ENCODE measurements around the gene ALK.

Gene ALK

GRCh38 chr2:29603341-29603740 is 318.0 kb downstream of the ALK start:
- no peak for DNase-seq

- no peak for DNase-seq
These were observed 319.5 kb downstream of the ALK start for GRCh38 chr2:29601872-29602271.

DNA sequence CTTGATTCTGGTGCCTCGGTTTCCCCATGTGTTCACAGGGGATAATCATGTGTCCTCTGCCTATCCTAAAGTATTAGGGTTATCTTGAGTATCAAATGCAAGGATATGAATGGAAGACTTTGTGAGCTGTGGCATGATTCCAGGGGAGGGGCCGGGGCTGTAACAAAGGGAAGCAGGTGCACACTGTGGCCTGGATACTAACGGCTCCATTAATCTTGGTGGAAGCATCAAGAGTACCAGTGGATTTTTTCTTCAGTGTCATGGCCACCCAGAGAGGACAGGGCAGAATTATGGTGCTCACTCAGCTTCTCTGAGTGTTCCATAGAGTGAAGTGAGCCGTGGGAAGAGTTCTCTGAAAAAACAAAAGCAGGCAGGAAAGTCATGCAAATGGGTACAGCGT is 320.1 kb downstream of the ALK start:
- DNase-seq: no peak

DNA sequence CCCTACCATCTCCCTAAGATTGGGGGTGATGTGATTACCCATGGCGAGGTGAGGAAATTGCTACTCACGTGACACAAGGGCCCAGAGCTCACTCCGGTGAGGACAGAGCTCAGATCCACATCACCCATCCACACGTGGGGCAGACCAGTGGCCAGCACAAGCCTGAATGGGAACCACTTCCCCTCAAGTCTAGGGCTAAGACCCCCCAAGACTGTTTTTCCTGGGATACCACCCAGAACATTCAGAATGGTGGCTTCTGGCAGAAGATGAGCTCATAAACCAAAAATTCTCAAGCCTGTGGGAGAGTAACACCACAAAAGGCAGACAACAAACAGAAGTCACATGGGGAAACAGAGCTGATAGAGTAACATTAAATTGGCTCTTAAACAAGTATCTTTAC is 321.4 kb downstream of the ALK start:
- no peak for DNase-seq

GRCh38 chr2:29598978-29599377 is 322.4 kb downstream of the ALK start:
- DNase-seq: no peak

DNA sequence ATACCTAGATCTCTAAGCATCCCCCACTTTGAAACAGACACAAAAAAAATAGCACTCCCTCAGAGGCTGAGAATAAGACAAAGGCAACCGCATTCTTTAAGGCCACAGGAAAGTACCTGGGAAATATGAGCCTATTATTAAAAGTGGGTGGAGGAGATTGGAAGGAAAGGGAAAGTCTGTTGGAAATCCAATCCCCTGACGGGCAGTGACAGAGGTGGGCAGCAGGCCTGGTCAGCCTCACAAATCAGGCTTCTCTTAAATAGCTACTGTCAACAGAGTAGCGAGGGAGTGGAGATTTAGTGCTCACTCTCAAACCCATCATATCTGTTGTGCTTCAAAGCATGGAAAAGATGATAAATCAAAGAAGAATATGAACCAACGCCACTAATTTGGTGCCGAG is 324.4 kb downstream of the ALK start:
- no peak for DNase-seq

GRCh38 chr2:29596584-29596983 is 324.8 kb downstream of the ALK start:
- no peak for DNase-seq

- no peak for DNase-seq
These were observed 329.8 kb downstream of the ALK start for GRCh38 chr2:29591600-29591999.

DNA sequence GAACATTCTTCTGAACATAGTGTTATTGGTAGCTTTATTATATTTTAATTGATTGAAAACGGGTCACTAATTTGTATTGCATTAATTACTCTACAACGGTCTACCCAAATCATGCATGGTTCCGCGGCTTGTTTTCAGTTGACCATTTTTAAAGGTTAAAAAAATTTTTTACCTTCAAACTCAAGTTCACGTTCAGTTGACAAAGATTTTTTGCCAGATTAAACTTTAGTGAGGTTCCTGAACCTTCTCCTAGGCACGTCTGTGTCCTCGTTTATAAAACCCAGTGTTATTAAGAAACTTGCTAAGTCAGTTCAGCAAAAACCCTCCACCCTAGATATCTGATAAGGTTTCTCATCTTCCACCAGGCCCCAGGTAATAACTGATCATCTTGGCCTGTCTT is 331.2 kb downstream of the ALK start:
- DNase-seq: no peak

DNA sequence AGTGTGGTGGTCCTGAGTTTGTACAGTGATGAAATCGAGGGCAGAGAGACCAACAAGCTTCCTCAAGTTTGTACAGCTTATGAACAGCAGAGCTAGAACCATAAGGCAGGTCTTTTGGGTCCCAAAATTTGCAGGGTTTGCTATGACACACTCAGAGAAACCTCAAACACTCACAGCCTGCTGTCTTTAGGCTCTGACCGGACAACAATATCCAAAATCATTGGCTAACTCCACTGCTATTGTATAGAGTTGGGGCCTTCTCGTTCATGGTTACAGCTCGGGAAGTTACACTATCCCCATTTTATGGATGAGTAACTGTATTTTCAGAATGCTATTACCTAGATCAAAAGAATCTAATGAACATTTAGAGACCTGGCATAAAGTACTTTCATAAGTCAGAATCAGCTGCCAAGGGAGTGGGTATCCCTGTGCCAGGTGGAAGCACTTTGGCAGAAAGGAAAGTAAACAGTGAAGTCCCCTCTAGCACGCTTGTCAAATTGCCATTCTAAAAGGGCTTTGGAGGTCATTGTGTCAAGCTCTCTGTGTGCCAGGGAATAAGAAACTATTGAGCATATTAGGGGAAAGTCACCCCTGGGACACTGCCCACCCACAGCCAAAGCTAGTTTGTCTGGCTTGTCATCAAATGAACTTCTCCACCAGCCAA is 331.8 kb downstream of the ALK start:
- no peak for DNase-seq

DNA sequence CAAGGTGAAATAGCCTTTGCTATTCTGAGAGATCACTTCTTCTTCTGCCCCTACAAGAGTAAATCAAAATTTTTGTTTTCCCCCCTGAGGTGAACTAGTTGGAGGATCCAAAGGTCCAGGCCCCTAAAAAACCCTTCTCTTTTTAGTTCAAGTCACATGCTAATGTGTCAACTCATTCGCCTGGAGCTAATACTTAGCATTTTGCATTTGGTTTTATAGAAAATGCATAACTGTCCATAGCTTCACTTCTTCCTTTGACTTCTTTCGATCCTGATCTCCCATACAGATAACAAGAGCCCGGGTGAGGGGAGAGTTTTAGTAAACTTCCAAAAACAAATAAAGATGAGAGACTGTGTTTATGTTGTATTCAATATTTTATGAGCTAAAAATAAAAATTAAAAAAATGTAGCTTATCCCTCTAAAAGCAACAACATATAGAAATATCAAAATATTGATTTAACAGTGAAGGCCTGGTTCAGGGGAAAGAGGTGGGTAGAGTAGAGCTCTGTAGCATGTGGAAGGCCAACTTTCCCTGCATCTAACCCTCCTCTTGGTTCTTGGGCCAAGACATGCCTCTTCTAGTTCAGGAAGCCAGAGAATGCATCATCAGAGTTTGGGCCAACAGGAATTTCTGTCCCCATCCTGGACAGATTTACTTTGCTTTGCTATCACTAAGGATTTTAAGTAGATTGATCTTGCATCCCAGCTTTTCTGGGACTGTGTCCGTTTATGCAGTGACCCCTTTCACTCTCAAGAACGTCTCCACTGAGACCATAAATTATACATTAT is 333.8 kb downstream of the ALK start:
- no peak for DNase-seq

DNA sequence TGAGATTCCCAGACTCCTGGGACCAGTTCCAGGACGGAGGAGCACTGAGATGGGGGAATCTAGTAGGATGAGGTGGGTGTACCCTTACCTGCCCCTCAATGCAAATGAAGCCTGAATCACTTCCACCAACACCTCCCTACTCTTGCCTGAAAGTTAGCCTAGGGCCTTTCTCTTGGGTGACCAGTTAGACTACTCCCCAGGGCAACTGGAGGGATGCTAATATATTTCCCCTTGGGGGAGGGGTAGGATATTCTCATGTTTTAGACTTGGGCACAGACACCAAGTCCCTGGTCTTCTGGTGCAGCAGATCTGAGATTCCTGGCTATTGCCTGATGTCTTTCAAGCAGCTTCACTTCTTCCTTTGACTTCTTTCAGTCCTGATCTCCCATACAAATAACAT is 334.5 kb downstream of the ALK start:
- DNase-seq: no peak

- no peak for DNase-seq
These were observed 337.7 kb downstream of the ALK start for GRCh38 chr2:29583548-29584156.

DNA sequence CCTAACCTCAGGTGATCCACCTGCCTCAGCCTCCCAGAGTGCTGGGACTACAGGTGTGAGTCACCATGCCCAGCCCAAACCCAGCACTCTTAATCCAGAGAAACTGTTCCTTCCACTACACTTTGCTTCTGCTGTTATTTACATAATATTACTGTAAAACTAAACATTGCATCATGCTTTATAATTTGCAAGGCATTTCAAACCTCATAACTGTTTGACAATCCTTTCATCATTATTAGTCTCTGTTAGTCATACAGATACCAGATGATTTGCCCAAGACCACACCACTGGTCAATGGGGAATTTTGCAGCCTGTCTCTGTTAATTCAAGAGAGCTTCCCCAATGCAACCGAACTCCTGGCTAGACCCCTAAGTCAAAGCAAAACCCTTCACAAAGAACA is 338.3 kb downstream of the ALK start:
- DNase-seq: no peak

GRCh38 chr2:29582062-29582461 is 339.3 kb downstream of the ALK start:
- DNase-seq: no peak

- no peak for DNase-seq
These were observed 341.2 kb downstream of the ALK start for GRCh38 chr2:29580223-29580622.

DNA sequence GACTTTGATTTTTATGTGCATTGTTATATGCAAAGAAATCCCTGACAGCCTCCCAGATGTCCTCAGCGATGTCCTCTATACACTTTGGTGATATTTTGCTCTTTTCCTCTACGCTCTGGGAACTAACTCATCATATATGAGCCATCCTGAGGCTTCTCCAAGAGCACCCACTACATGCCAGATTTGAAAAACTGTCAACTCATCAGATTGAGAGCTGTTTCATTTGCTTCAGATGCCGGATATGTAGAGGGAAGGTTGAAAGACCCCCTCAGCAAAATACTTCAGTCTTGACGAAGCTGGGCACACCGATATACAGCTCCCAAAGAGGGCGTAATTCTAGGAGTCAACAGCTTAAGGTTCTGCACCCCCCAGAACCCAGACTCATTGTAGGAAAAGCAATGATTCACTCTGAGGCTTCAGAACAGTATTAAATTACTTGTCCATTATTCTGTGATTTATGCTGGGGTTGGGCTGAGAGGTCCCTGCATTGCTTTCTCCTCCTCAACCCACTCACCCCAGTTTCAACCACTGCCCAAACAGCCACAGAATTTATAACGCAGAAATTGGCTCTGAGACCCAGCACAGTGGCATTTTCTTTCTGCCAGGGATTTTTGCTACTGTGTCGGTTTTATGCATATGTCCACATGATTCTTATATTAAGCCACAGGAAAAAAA is 341.8 kb downstream of the ALK start:
- no peak for DNase-seq

DNA sequence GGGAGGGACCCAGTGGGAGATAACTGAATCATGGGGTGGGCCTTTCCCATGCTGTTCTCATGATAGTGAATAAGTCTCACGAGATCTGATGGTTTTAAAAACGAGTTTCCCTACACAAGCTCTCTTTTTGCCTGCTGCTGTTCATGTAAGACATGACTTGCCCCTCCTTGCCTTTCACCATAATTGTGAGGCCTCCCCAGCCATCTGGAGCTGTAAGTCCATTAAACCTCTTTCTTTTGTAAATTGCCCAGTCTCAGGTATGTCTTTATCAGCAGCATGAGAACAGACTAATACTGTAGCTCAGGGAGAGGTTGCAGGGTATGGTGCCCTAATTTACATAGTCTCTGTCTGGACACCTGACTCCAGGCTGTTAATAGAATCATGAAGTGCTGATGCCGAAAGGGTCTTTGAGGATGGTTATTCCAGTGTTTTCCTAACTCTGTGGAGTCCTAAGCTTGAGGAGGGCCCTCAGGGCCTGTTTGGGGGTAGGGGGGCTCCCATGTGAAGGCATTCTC is 343.2 kb downstream of the ALK start:
- DNase-seq: no peak

DNA sequence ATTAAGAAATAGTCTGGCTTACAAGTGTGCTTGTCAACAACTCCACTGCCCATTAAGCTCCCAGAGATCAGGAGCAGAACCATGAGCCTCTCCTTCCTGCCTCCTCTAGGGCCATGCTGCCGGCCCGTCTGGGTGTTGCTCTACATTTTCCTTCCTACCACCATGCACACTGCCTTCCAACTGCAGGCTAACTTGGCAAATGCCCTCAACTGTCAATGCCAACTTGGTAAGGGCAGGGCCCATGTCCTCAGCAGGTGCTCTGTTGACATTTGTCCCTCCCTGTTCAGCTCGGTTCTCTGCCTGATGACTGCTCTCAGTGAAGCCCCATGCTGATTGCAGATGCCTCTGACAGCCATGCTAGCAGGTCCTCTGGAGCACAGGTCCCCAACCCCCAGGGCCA is 345.2 kb downstream of the ALK start:
- no peak for DNase-seq

DNA sequence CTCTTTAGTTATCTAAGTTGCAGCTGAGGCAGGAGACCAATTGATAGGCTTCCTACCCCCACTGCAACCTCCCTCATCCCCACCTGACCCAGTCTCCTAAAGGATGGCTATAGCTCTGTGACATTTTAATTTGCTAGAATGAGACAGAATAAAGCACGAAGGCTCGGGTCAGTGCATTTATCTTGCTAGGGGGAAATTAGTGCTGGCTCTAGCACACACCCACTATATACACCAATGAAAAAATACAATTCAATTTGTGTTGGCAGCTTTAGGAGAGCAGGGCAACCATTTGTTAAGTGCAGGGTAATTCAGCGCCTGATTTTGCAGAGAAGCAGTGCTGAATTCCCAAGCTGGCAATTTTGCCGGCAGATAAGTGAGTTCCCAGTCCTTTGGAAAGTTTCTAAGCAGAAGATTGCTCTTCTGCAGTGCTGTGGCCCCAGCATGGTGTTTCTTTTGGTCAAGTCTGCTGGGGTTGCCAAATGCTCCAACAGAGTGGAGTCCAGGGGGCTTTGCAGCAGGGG is 346.0 kb downstream of the ALK start:
- no peak for DNase-seq

DNA sequence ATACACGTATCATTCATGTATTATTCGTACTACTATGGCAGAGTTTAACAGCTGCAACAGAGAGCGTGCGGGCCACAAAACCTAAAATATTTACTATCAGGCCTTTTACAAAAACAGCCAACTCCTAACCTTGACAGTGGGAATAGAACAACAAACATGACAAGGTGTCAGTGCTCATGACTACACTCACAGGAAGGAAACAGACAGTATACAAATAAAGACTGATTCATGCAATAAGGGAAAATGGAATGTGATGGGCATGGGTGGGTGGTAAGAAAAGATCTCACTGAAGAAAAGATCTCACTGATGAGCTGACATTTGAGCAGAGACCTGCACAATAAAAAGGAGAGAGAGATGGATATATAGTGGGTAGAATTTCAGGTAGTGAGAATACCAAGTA is 347.8 kb downstream of the ALK start:
- no peak for DNase-seq

DNA sequence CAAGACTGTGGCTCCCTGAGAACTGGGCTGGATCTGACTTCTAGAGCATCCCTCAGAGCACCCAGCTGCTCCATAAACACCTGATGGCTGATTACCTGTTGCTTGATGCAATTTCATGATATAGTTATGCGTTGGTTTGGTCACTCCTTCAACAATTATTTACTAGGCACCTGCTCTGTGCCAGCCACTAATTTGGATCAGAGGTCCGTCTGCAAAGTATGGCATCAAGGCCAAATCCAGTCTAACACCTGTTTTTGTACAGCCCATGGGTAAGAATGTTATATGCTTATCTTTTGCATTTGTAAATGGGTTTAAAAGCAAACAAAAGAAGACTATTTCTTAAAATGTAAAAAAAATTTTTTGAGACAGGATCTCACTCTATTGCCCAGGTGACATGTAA is 348.2 kb downstream of the ALK start:
- no peak for DNase-seq

GRCh38 chr2:29570539-29570938 is 350.8 kb downstream of the ALK start:
- no peak for DNase-seq

Data from effector CD4-positive, alpha-beta T cell (primary cell).